Inflammatory macrophage (primary cell): ENCODE results near the gene GTF2IRD1.

Source experiments
- DNase-seq, 2 donors: peaks; one replicate each; pipeline ENCODE4 v3.0.0-alpha.2; 2020 to 2022

GTF2IRD1 gene

GRCh38 chr7:74570533-74571156 is 116.9 kb downstream of the GTF2IRD1 start:
- no peak for DNase-seq

GRCh38 chr7:74572301-74572979 is 118.7 kb downstream of the GTF2IRD1 start:
- DNase-seq, result no peak

DNA sequence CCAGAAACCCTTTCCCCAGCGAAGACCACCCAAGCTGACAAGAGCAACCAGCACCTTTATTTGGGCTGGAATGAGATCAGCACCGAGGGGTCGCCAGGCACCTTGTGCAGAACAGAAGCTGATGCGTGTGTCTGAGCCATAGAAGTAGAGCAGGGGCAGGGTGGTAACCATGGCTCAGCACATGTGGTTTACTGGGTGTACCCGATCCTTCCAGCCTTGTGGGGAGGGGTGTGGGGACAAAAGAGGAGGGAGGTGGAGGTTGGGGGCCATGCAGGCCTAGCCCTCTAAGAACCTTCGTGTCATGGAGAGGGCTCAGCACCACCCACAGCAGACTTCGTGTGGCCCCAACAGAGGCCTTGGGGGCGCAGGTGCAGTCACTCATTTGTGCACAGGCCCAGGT is 119.8 kb downstream of the GTF2IRD1 start:
- DNase-seq, result no peak

GRCh38 chr7:74575083-74575784 is 121.5 kb downstream of the GTF2IRD1 start:
- DNase-seq, result no peak

- no peak for DNase-seq
These were observed 122.1 kb downstream of the GTF2IRD1 start for GRCh38 chr7:74575811-74576210.

GRCh38 chr7:74579800-74580685 is 126.3 kb downstream of the GTF2IRD1 start:
- no peak for DNase-seq

DNA sequence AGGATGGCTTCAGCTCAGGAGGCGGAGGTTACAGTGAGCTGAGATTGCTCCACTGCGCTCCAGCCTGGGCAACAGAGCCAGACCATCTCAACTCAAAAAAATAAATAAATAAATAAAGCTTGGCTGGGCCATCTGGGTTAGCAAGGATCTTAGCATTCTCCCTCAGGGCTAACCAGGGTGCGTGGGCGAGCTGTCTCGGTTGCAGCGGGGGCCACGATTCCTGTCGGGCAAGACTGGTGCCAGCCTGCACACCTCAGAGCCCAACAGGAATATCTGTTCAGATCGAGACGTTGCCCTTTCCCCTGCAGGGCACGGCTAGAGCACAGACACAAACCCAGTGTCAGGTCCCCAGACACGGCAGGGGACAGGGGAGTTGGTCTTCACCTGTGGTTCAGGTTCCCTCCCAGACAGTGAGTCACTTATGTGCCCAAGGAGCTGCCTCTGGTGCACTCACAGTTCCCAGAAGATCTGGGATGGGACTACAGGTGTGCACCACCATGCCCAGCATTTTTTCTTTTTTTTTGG is 128.3 kb downstream of the GTF2IRD1 start:
- no peak for DNase-seq

- no peak for DNase-seq
These were observed 128.8 kb downstream of the GTF2IRD1 start for GRCh38 chr7:74582447-74583039.

GRCh38 chr7:74583630-74584029 is 129.9 kb downstream of the GTF2IRD1 start:
- DNase-seq, result no peak

DNA sequence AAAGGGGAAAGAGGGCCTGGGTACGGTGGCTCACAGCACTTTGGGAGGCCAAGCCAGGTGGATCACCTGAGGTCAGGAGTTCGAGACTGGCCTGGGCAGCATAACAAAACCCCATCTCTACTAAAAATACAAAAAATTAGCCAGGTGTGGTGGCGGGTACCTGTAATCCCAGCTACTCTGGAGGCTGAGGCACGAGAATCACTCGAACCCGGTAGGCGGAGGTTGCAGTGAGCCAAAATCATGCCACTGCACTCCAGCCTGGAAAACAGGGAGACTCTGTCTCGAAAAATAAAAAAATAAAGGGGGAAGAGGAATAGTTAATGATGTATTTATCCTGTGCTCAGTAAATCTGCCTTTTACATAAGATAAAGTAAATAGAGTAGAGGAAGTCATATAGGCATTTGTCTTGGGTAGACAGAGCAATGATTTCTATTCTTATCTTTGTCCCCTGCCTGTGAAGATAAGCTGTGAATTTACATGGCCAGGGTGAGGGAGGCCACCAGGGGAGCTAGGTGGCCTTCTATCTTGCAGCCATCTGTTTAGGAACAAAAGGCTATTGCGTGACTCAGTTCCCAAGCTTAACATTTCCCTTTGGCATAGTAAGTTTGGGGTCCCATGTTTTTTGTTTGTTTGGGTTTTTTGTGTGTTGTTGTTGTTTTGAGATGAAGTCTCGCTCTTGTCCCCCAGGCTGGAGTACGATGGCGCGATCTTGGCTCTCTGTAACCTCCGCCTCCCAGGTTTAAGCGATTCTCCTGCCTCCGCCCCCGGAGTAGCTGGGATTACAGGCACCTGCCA is 130.7 kb downstream of the GTF2IRD1 start:
- no peak for DNase-seq

- no peak for DNase-seq
These were observed 132.1 kb downstream of the GTF2IRD1 start for GRCh38 chr7:74585844-74586243.

GRCh38 chr7:74586258-74587175 is 132.8 kb downstream of the GTF2IRD1 start:
- no peak for DNase-seq

DNA sequence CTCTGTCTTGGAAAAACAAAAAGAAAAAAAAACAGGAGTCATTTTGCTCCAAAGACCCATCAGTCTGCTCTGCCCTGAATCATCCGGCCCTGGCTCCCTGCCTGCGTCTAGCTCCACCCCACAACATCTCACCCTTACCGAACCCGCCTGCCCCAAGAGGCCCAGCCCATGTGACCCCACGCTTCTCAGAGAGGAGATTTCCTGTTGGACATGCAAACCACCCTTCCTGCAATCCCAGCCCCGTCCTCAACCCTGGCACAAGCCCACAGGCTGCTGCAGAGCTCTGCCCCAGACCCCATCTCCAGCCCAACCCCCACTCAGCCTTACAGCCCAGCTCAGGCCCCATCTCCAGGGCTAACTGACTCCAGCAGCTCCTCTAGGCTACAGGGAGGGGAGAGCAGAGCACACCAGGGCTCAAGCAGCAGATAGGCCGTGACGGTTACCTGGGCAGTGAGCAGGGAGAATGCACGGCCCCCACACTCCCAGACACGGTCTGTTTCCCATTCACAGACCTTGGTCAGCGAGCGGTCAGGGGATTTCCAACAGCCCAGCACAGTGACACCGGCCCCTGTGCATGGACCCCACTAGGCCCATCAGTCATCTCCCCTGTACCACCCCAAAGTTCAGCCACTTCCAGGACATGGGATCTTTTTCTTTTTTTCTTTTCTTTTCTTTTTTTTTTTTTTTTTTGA is 133.9 kb downstream of the GTF2IRD1 start:
- peak in 1 of 2 donors; percentile 14 for DNase-seq

DNA sequence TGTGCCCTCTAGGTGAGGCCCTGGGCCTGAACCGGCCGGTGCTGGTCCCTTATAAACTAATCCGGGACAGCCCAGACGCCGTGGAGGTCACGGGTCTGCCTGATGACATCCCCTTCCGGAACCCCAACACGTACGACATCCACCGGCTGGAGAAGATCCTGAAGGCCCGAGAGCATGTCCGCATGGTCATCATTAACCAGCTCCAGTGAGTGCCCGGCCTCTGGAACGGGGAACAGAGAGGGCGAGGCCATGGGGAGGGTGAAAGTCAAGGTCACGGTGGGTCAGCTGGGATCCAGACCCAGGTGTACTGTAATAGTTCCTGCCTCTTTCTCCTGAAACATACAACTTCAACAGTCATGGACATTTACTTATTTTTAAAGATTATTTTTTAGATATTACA is 137.1 kb downstream of the GTF2IRD1 start:
- DNase-seq, result no peak

- DNase-seq, result no peak
These were observed 144.9 kb downstream of the GTF2IRD1 start for GRCh38 chr7:74598558-74598957.

- DNase-seq, result no peak
These were observed 145.5 kb downstream of the GTF2IRD1 start for GRCh38 chr7:74599244-74599643.

- no peak for DNase-seq
These were observed 150.8 kb downstream of the GTF2IRD1 start for GRCh38 chr7:74604326-74605020.

DNA sequence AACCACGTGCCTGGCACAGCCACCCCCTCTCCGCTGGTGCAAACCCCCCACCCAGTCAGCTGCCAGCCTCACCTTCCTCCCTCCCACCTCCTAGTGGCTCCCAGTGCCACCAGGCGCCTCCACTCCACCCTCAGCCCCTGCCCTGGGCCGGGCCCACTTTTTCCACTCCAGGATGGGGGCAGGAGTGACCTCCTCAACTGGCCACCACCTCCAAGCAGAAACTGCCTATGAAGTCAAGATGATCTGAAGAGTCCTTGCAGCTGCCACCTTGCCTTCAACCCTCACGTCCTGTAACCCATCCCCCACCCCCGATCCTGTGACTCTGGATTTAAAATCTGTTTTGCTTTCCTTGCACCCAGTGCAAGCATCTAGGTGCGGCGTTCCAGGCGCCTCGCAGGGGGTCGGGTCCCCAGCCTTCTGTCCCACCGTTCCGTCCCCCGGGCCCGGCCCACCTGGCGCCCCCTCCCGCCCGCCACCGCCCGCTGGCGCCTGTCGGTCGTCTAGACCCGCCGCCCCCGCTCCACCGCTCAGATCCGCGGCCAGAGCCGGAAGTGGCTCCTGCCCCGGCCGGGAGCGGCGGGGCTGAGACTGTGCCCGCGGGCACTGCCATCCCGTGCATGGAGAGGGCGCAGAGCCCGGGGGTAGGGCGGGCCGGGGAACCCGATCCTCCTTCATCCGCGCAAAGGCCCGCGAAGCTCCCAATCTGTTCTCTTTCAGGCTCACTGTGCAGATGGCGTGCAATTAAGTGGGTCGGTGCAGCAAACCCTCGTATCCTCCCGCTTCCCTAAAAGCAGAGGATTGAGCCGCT is 152.6 kb downstream of the GTF2IRD1 start:
- DNase-seq, result peak; percentile 34 to 62
